Spleen (tissue), 11 donors: ENCODE results near the gene FIGNL1. TPM values are rescaled to one million over a fixed set of nuclear protein-coding genes. Genes with fewer than 3 reads are reported as not detected.

Experiments used
- DNase-seq: peaks from one replicate; pipeline ENCODE4 v3.0.0-alpha.2; 2020
- H3K27ac ChIP-seq, 8 donors: fragments of 200-600 bp; sonication (generic) in 7 of 8; 1 replicate in 4 of 8; 2 replicates in 4 of 8; pipeline versions ENCODE4 v1.5.0 to v1.8.0; 2016 to 2021; ENCODE audit warnings: inconsistent platforms in 4 of 8, mild to moderate bottlenecking in 4 of 8, moderate library complexity in 1 of 8
- H3K27me3 ChIP-seq, 7 donors: fragments of 200-600 bp; sonication (generic) in 6 of 7; replicated peaks in 1 of 7; 1 replicate in 4 of 7; 2 replicates in 3 of 7; pipeline versions ENCODE4 v1.5.0 to v1.8.0; 2016 to 2021; ENCODE audit warnings: inconsistent platforms in 3 of 7, mild to moderate bottlenecking in 1 of 7
- H3K36me3 ChIP-seq, 6 donors: fragments of 200-600 bp; sonication (generic) in 5 of 6; 1 replicate in 4 of 6; 2 replicates in 2 of 6; pipeline versions ENCODE4 v1.5.0 to v1.8.0; 2016 to 2021; ENCODE audit warnings: inconsistent platforms in 2 of 6
- H3K4me1 ChIP-seq, 6 donors: fragments of 200-600 bp; sonication (generic) in 5 of 6; 1 replicate in 3 of 6; 2 replicates in 3 of 6; pipeline versions ENCODE4 v1.5.0 to v1.8.0; 2016 to 2021; ENCODE audit warnings: inconsistent platforms in 3 of 6
- H3K4me3 ChIP-seq, 8 donors: fragments of 200-600 bp; sonication (generic) in 7 of 8; 1 replicate in 4 of 8; 2 replicates in 4 of 8; pipeline versions ENCODE4 v1.5.0 to v1.8.0; 2016 to 2021; ENCODE audit warnings: inconsistent platforms in 4 of 8, mild to moderate bottlenecking in 4 of 8, moderate library complexity in 2 of 8
- H3K9me3 ChIP-seq, 8 donors: fragments of 200-600 bp; sonication (generic) in 7 of 8; 1 replicate in 4 of 8; 2 replicates in 4 of 8; pipeline versions ENCODE4 v1.5.0 to v1.8.0; 2016 to 2021; ENCODE audit warnings: inconsistent platforms in 4 of 8
- CTCF ChIP-seq, 11 experiments: fragments of 200-600 bp in 7 of 11; fragments of 450-650 bp in 4 of 11; sonication (generic) in 4 of 11; IDR thresholded peaks in 8 of 11; conservative IDR thresholded peaks in 3 of 11; 1 replicate in 7 of 11; 2 replicates in 4 of 11; pipeline versions ENCODE4 v1.4.0 to v1.8.0; 2016 to 2021; ENCODE audit warnings: antibody characterized with exemption in 11 of 11, inconsistent platforms in 4 of 11, mild to moderate bottlenecking in 1 of 11
- POLR2A ChIP-seq, 3 donors: fragments of 450-650 bp; IDR thresholded peaks; one replicate each; pipeline ENCODE4 v1.5.1; 2017; ENCODE audit warnings: antibody characterized with exemption in 3 of 3, mild to moderate bottlenecking in 1 of 3
- POLR2AphosphoS5 ChIP-seq, 3 donors: sonication (generic); formaldehyde crosslinking; IDR thresholded peaks; one replicate each; pipeline ENCODE4 v1.5.1; 2017; ENCODE audit warnings: antibody characterized with exemption in 3 of 3
- WGBS, 5 donors: extraction: QIAGEN DNeasy Blood & Tissue Kit in 3 of 5; methylation state at CpG; one replicate each; pipeline versions ENCODE4 v1.1.5 to v1.1.7; 2013 to 2018; 5-methylcytosine and 5-hydroxymethylcytosine counted together
- intact Hi-C: fragments of 100-400 bp; cut with DNase I; formaldehyde crosslinking; loops from one replicate; pipeline ENCODE4 v1.15.0; 2023; ENCODE audit warnings: low total_unique reads
- polyA plus RNA-seq, 3 donors: library from polyadenylated mRNA; stranded (reverse); fragments of 200-250 nt; gene quantifications; one replicate each; pipeline ENCODE4 v1.2.1, GENCODE V29; 2013
- total RNA-seq, 7 donors: library from RNA; depleted of rRNA in 3 of 7; stranded (reverse); fragments of >200 nt in 3 of 7; fragmentation: NEBNext Ultra II Directional in 4 of 7; extraction: Animal tissue kit (Norgen Biotek cat#: 25700) in 4 of 7; gene quantifications; one replicate each; pipeline versions ENCODE4 v1.1.0 to v1.2.1, GENCODE V29; 2016 to 2021
- donor health status: healthy with polysubstance abuse.
- donor health status: DM: no; HTN: no; CAD: no; lungs with moderate emphysema.
- donor health status: DM: no; HTN: no; CAD: no.
- donor health status: Bipolar disorder and iron deficiency.
- donor health status: healthy.
- donor health status: DM: no; HTN: no; CAD: no.
- donor health status: DM: yes; HTN: yes; CAD: no.

FIGNL1 gene
- total and polyA plus RNA-seq, 10 donors = 5.0 to 22.5 (median 10.7) TPM

DNA sequence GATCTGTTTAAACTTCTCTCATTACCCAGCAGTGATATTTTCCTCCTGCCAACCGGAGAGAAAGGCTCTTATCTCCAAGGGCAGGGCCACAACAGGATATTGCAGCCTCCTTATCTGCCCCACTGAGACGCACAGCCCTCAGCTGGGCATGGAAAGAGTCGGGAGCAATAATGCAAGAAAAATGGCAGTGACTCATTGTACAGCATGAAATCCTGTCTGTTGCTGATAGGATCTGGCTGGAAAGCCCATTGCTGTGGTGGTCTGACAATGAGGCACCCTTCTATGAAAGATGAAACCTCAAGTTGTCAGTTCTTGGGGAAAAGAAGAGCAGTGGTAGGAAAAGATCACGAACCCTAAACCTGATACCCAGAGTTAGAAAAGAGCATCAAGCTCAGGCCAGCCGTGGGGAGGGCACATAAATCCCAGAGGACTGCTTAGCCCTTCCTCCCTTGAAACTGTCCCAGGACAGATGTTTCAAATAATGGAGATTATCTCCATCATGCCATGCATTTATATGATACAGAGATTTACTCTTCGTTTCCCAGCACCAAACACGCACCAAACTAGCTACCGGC, 47.0 kb upstream of the FIGNL1 start:
- TF ChIP-seq POLR2A (IDR thresholded peaks at IDR 0.05) (no peak), CTCF (IDR thresholded peaks at IDR 0.05 in 8 of 11, conservative IDR thresholded peaks at IDR 0.05 in 3 of 11) (no peak), POLR2AphosphoS5 (IDR thresholded peaks at IDR 0.05) (peak in 1 of 3 donors; percentile 56)
- H3K27ac ChIP-seq = peak overlapping the region in 6 of 8 donors; percentile 0 to 67 (median 65)
- 37 to 49% (median 42%) methylated on average over 8 of the region's 8 CpGs for WGBS, 5 donors

DNA sequence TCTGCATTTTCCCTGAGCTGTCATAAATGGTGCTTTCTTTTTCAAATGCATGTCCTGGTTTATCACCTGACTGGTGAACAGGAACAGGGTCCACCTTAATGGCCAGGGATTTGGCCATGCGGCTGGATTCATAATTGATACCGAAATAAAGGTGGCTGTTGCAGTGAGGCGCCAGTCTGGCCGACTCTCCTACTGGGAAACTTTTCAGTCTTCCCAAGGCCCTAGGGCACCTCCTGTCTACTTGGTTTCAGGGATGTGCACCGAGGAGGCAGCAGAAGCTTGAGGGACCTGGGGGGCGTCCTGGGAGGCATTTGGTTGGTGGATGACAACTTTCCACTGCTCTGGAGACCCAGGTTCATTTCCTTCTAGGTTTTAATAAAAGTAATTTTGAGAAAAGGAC, 46.4 kb upstream of the FIGNL1 start:
- TF ChIP-seq CTCF (IDR thresholded peaks at IDR 0.05 in 8 of 11, conservative IDR thresholded peaks at IDR 0.05 in 3 of 11) = no peak
- TF ChIP-seq POLR2AphosphoS5 (IDR thresholded peaks at IDR 0.05) = no peak
- TF ChIP-seq POLR2A (IDR thresholded peaks at IDR 0.05) = no peak

More for the DNA sequence above, 47.0 kb upstream of the FIGNL1 start:
- Histone ChIP-seq H3K4me3 (no peak overlapping the region), H3K36me3 (no peaks in the 10 kb centered on the region), H3K4me1 (peaks cover 5 to 33% (median 25%) of the 10 kb centered on the region in 6 donors), H3K27me3 (peaks cover 0 to 16% (median 0%) of the 10 kb centered on the region in 7 donors), H3K9me3 (no peaks in the 10 kb centered on the region)
- peak; percentile 44 for DNase-seq
- intact Hi-C loops = no loop called here

GRCh38 chr7:50495746-50496145, 45.6 kb upstream of the FIGNL1 start:
- no peaks in the 10 kb centered on the region for H3K36me3 ChIP-seq
- no peak for TF ChIP-seq POLR2A (IDR thresholded peaks at IDR 0.05)
- TF ChIP-seq POLR2AphosphoS5 (IDR thresholded peaks at IDR 0.05) = no peak
- no peak for TF ChIP-seq CTCF (IDR thresholded peaks at IDR 0.05 in 8 of 11, conservative IDR thresholded peaks at IDR 0.05 in 3 of 11)
- H3K9me3 ChIP-seq = no peaks in the 10 kb centered on the region
- DNase-seq = no peak
- intact Hi-C loops = no loop called here
- peaks cover 5 to 33% (median 25%) of the 10 kb centered on the region in 6 donors for H3K4me1 ChIP-seq
- 47 to 74% (median 56%) methylated on average over 3 of the region's 3 CpGs for WGBS, 5 donors
- no peak overlapping the region for H3K4me3 ChIP-seq
- H3K27me3 ChIP-seq = peaks cover 0 to 16% (median 0%) of the 10 kb centered on the region in 7 donors
- peak overlapping the region in 4 of 8 donors; percentile 53 to 66 (median 65) for H3K27ac ChIP-seq

More for the DNA sequence above, 46.4 kb upstream of the FIGNL1 start:
- intact Hi-C loops = no loop called here
- H3K9me3 ChIP-seq = no peaks in the 10 kb centered on the region
- peaks cover 5 to 33% (median 25%) of the 10 kb centered on the region in 6 donors for H3K4me1 ChIP-seq
- no peak overlapping the region for H3K4me3 ChIP-seq
- H3K27me3 ChIP-seq = peaks cover 0 to 16% (median 0%) of the 10 kb centered on the region in 7 donors
- no peaks in the 10 kb centered on the region for H3K36me3 ChIP-seq
- DNase-seq = no peak
- 43 to 61% (median 51%) methylated on average over 6 of the region's 6 CpGs for WGBS, 5 donors
- H3K27ac ChIP-seq = peak overlapping the region in 5 of 8 donors; percentile 53 to 67 (median 65)

DNA sequence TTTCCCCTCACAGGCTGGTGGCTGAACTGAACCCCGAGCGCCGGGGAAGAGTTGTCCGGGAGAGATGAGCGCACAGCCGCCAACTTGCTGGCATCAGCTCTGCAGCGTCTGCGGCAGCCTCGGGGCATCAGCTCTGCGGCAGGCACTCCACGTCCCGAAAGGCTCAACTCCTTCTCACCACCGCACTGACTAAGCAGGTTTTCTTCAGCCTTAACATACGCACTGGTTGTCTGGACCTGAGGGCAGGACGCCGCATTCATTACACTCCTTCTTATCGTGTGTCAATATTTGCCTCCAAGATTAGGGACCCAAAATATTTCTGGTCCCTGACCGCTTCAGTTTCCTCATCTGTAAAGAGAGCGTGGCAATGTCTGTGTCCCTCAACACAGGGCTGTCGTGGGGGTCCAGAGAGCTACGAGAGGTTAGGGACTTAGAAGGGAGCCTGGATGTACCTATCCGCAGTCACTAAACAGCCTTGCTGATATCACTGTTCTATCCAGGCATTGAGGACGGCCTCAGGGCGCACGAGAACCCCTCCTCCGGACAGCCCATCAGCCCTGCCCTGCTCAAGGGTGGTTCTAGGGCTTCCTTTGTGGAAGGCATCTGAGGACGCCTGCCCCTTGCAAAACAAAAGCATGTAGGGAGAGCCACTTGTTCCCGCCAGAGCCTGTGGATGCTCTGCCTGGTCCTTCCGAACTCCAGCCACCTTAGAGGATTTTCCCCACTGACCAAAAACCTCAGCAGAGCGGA, 42.8 kb upstream of the FIGNL1 start:
- Histone ChIP-seq H3K4me1 (peaks cover 5 to 33% (median 25%) of the 10 kb centered on the region in 6 donors), H3K4me3 (no peak overlapping the region), H3K27me3 (peaks cover 0 to 16% (median 0%) of the 10 kb centered on the region in 7 donors), H3K36me3 (no peaks in the 10 kb centered on the region), H3K27ac (peak overlapping the region in 2 of 8 donors; percentile 17 to 27), H3K9me3 (peaks cover 0 to 11% (median 0%) of the 10 kb centered on the region in 8 donors)
- DNase-seq = peak; percentile 71
- intact Hi-C loops = no loop called here
- TF ChIP-seq POLR2A (IDR thresholded peaks at IDR 0.05) (no peak), POLR2AphosphoS5 (IDR thresholded peaks at IDR 0.05) (no peak), CTCF (IDR thresholded peaks at IDR 0.05 in 8 of 11, conservative IDR thresholded peaks at IDR 0.05 in 3 of 11) (no peak)
- 89 to 96% (median 93%) methylated on average over 29 to 30 of the region's 30 CpGs for WGBS, 5 donors
